Measurements from ENCODE around the gene POLDIP2.

GRCh38 chr17:28368915-28369683 lies 11.8 kb upstream of the POLDIP2 start:
- TF ChIP-seq CTCF (IDR thresholded peaks at IDR 0.05; ENCODE audit: extremely low read depth in 1 of 2, insufficient read depth in 1 of 2, low read depth in 1 of 2, low read length in 2 of 2) (no peak), MAX (IDR thresholded peaks at IDR 0.05; ENCODE audit: insufficient read depth, insufficient read length) (no peak), POLR2A (IDR thresholded peaks at IDR 0.05; ENCODE audit: low read depth, low read length) (no peak), MYC (IDR thresholded peaks at IDR 0.05; ENCODE audit: low read depth, low read length) (no peak), EZH2 (IDR thresholded peaks at IDR 0.05; ENCODE audit: borderline replicate concordance, low read depth, low read length, severe bottlenecking) (no peak), POLR2AphosphoS5 (IDR thresholded peaks at IDR 0.05; ENCODE audit: insufficient read depth, low read depth, low read length) (no peak), FOS (IDR thresholded peaks at IDR 0.05; ENCODE audit: borderline replicate concordance, insufficient read depth, low read length) (no peak), JUN (IDR thresholded peaks at IDR 0.05; ENCODE audit: borderline replicate concordance, insufficient read depth, insufficient read length, low read depth) (no peak), GATA2 (IDR thresholded peaks at IDR 0.05; ENCODE audit: insufficient read depth, insufficient read length, low read depth, low read length) (no peak)

Data from endothelial cell of umbilical vein (primary cell).